SK-N-SH (cell line): ENCODE data around the gene NFKB1.

Experiments used
- CTCF ChIP-seq: fragments of 200-600 bp; sonication (generic); IDR thresholded peaks from 2 replicates; pipeline ENCODE4 v1.6.1; 2017; ENCODE audit warnings: antibody characterized with exemption, mild to moderate bottlenecking, moderate library complexity
- EP300 ChIP-seq, 2 experiments: IDR thresholded peaks; 2 replicates each; pipeline versions ENCODE4 v1.4.0 to v1.6.1; 2012; ENCODE audit warnings: borderline replicate concordance in 1 of 2, low read depth in 1 of 2, low read length in 1 of 2
- FOXJ3 ChIP-seq: sonication (generic); formaldehyde crosslinking; IDR thresholded peaks from 2 replicates; pipeline ENCODE4 v1.5.1; 2020; ENCODE audit warnings: mild to moderate bottlenecking, missing genetic modification reagents
- MAX ChIP-seq: IDR thresholded peaks from 2 replicates; pipeline ENCODE4 v1.4.0; 2012; ENCODE audit warnings: low read depth
- NFIC ChIP-seq: IDR thresholded peaks from 2 replicates; pipeline ENCODE4 v1.4.0; 2012; ENCODE audit warnings: borderline replicate concordance
- RAD21 ChIP-seq: IDR thresholded peaks from 2 replicates; pipeline ENCODE4 v1.6.1; 2012; ENCODE audit warnings: mild to moderate bottlenecking, low read length
- RXRA ChIP-seq: IDR thresholded peaks from 2 replicates; pipeline ENCODE4 v1.4.0; 2012; ENCODE audit warnings: low read depth, mild to moderate bottlenecking, borderline replicate concordance

GRCh38 chr4:102535398-102536082 lies 34.4 kb downstream of the NFKB1 start:
- TF ChIP-seq MAX (no peak), CTCF (no peak), NFIC (no peak), FOXJ3 (CRISPR knock-in tag) (no peak), RAD21 (no peak), RXRA (no peak), EP300 (IDR thresholded peaks at IDR 0.05; ENCODE audit: borderline replicate concordance in 1 of 2, low read depth in 1 of 2, low read length in 1 of 2) (no peak)
